Smooth muscle cell (in vitro differentiated cells): ENCODE measurements around the gene SART1. TPM values are rescaled to one million over a fixed set of nuclear protein-coding genes. Genes with fewer than 3 reads are reported as not detected.

Source experiments
- DNase-seq: peaks from one replicate; lab custom pipeline; 2025; ENCODE audit not compliant: unreplicated experiment; lab: John Stamatoyannopoulos, UW
- H2AFZ ChIP-seq: fragments of 200-600 bp; sonication (generic); 2 replicates; pipeline ENCODE4 v1.6.0; 2016; ENCODE audit warnings: antibody characterized with exemption, low read depth, mild to moderate bottlenecking
- H3F3A ChIP-seq: fragments of 200-600 bp; sonication (generic); 2 replicates; pipeline ENCODE4 v1.6.0; 2017; ENCODE audit warnings: antibody characterized with exemption, low read depth
- H3K27ac ChIP-seq: fragments of 200-600 bp; sonication (generic); 2 replicates; pipeline ENCODE4 v1.5.1; 2016; ENCODE audit warnings: low read depth, mild to moderate bottlenecking
- H3K27me3 ChIP-seq: fragments of 200-600 bp; sonication (generic); 2 replicates; pipeline ENCODE4 v1.6.1; 2016; ENCODE audit warnings: low read depth, mild to moderate bottlenecking
- H3K36me3 ChIP-seq: fragments of 200-600 bp; sonication (generic); 2 replicates; pipeline ENCODE4 v1.5.1; 2016; ENCODE audit warnings: low read depth
- H3K4me1 ChIP-seq: fragments of 200-600 bp; sonication (generic); 2 replicates; pipeline ENCODE4 v1.5.1; 2016; ENCODE audit warnings: low read depth
- H3K4me2 ChIP-seq: fragments of 200-600 bp; sonication (generic); 2 replicates; pipeline ENCODE4 v1.6.0; 2016; ENCODE audit warnings: mild to moderate bottlenecking
- H3K4me3 ChIP-seq: fragments of 200-600 bp; sonication (generic); 2 replicates; pipeline ENCODE4 v1.5.1; 2016; ENCODE audit warnings: mild to moderate bottlenecking
- H3K79me2 ChIP-seq: fragments of 200-600 bp; sonication (generic); 2 replicates; pipeline ENCODE4 v1.6.0; 2016; ENCODE audit warnings: low read depth, mild to moderate bottlenecking
- H3K9ac ChIP-seq: fragments of 200-600 bp; sonication (generic); 2 replicates; pipeline ENCODE4 v1.6.0; 2016; ENCODE audit warnings: low read depth
- H3K9me3 ChIP-seq: fragments of 200-600 bp; sonication (generic); replicated peaks from 2 replicates; pipeline ENCODE4 v1.5.1; 2016; ENCODE audit warnings: low read depth
- H4K20me1 ChIP-seq: fragments of 200-600 bp; sonication (generic); 2 replicates; pipeline ENCODE4 v1.6.0; 2016; ENCODE audit warnings: low read depth
- CTCF ChIP-seq: fragments of 200-600 bp; sonication (generic); IDR thresholded peaks from 2 replicates; pipeline ENCODE4 v1.5.1; 2017; ENCODE audit warnings: borderline replicate concordance, mild to moderate bottlenecking, antibody characterized with exemption; ENCODE audit not compliant: insufficient read depth, poor library complexity, severe bottlenecking
- WGBS: methylation state at CpG from one replicate; pipeline ENCODE4 v1.1.7; 2016; ENCODE audit warnings: low lambda C conversion rate; 5-methylcytosine and 5-hydroxymethylcytosine counted together
- polyA plus RNA-seq: library from polyadenylated mRNA; unstranded; fragments of >200 nt; fragmentation: Nextera tagmentation; extraction: Ambion mirVana; gene quantifications from 2 replicates; pipeline ENCODE4 v1.2.1, GENCODE V29; 2016
- total RNA-seq: library from RNA; depleted of rRNA; stranded (reverse); fragments of >200 nt; gene quantifications from 2 replicates; pipeline ENCODE4 v1.2.3, GENCODE V29; 2014

The SART1 gene
- total and polyA plus RNA-seq, 2 experiments from 2014 or later, result 22.5 to 62.5 TPM

- H3K9ac ChIP-seq, result no peak overlapping the region
- no peak for DNase-seq
- H3K27me3 ChIP-seq, result no peaks in the 10 kb centered on the region
- H3K36me3 ChIP-seq, result no peaks in the 10 kb centered on the region
- H3K27ac ChIP-seq, result no peak overlapping the region
- H3K4me2 ChIP-seq, result no peak overlapping the region
- no peaks in the 10 kb centered on the region for H3K79me2 ChIP-seq
- H2AFZ ChIP-seq, result no peak overlapping the region
- no peaks in the 10 kb centered on the region for H3F3A ChIP-seq
- WGBS, result 94% methylated on average over 22 of the region's 29 CpGs
- H4K20me1 ChIP-seq, result no peaks in the 10 kb centered on the region
- no peaks in the 10 kb centered on the region for H3K4me1 ChIP-seq
- TF ChIP-seq CTCF, result no peak
- no peaks in the 10 kb centered on the region for H3K9me3 ChIP-seq
- no peak overlapping the region for H3K4me3 ChIP-seq
Observed at GRCh38 chr11:65977621-65978390, 16.3 kb downstream of the SART1 start.

GRCh38 chr11:65978391-65979238, 17.1 kb downstream of the SART1 start:
- Histone ChIP-seq H2AFZ (no peak overlapping the region), H3K79me2 (no peaks in the 10 kb centered on the region), H3K4me1 (no peaks in the 10 kb centered on the region), H3F3A (no peaks in the 10 kb centered on the region), H3K4me2 (no peak overlapping the region), H3K27ac (no peak overlapping the region), H3K27me3 (no peaks in the 10 kb centered on the region), H4K20me1 (no peaks in the 10 kb centered on the region), H3K9ac (no peak overlapping the region), H3K4me3 (no peak overlapping the region), H3K36me3 (no peaks in the 10 kb centered on the region), H3K9me3 (no peaks in the 10 kb centered on the region)
- WGBS, result 98% methylated on average over 27 of the region's 34 CpGs
- no peak for DNase-seq
- no peak for TF ChIP-seq CTCF

GRCh38 chr11:65979261-65979759, 17.8 kb downstream of the SART1 start:
- no peak for DNase-seq
- H3F3A ChIP-seq, result no peaks in the 10 kb centered on the region
- H4K20me1 ChIP-seq, result no peaks in the 10 kb centered on the region
- no peak overlapping the region for H3K4me3 ChIP-seq
- no peak overlapping the region for H3K27ac ChIP-seq
- no peaks in the 10 kb centered on the region for H3K79me2 ChIP-seq
- H3K4me2 ChIP-seq, result no peak overlapping the region
- H3K9me3 ChIP-seq, result no peaks in the 10 kb centered on the region
- no peak for TF ChIP-seq CTCF
- no peak overlapping the region for H3K9ac ChIP-seq
- no peaks in the 10 kb centered on the region for H3K27me3 ChIP-seq
- H2AFZ ChIP-seq, result no peak overlapping the region
- H3K36me3 ChIP-seq, result no peaks in the 10 kb centered on the region
- WGBS, result 86% methylated on average over 10 of the region's 10 CpGs
- no peaks in the 10 kb centered on the region for H3K4me1 ChIP-seq
